Esophagus squamous epithelium (tissue), 4 donors: ENCODE results near the gene NAA30.

Experiments used
- CTCF ChIP-seq, 6 experiments: fragments of 450-650 bp in 4 of 6; fragments of 200-600 bp in 2 of 6; sonication (generic) in 2 of 6; IDR thresholded peaks; one replicate each; pipeline ENCODE4 v1.5.1; 2016 to 2019; ENCODE audit warnings: antibody characterized with exemption in 6 of 6, mild to moderate bottlenecking in 4 of 6, moderate library complexity in 4 of 6
- POLR2A ChIP-seq, 4 donors: fragments of 450-650 bp; IDR thresholded peaks; one replicate each; pipeline ENCODE4 v1.6.1; 2017; ENCODE audit warnings: antibody characterized with exemption in 4 of 4, mild to moderate bottlenecking in 4 of 4, moderate library complexity in 3 of 4

DNA sequence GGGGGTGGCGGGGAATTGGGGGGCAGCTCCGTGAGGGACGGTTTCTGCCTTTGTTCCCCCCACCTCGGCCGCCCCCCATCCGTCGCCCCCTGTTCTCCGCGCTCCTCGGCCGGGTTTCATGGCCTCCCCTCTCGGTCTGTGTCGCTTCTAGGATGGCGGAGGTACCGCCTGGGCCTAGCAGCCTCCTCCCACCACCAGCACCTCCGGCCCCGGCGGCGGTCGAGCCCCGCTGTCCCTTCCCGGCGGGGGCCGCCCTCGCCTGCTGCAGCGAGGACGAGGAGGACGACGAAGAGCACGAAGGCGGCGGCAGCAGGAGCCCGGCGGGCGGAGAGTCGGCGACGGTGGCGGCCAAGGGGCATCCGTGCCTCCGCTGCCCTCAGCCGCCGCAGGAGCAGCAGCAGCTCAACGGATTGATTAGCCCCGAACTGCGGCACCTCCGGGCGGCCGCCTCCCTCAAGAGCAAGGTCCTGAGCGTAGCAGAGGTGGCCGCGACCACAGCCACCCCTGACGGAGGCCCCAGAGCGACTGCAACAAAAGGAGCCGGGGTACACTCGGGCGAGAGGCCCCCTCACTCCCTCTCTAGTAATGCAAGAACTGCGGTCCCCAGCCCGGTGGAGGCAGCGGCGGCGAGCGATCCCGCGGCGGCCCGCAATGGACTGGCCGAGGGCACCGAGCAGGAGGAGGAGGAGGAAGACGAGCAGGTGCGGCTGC lies 575 bp downstream of the NAA30 start:
- TF ChIP-seq CTCF (IDR thresholded peaks at IDR 0.05) (peak in 1 of 6 experiments; percentile 21), POLR2A (IDR thresholded peaks at IDR 0.05) (no peak)
